HG03460 (cell line): ENCODE results near the gene PPARD.
"Not testable (repeated sequence)": the region's sequence is repeated elsewhere in the genome, so short reads cannot be mapped to it uniquely, and the experiment has no call there.

Experiments
- ATAC-seq: cut with Tn5 transposase; IDR thresholded peaks from one replicate; pipeline ENCODE4 v1.9.1; 2021; ENCODE audit not compliant: unreplicated experiment

The PPARD gene

DNA sequence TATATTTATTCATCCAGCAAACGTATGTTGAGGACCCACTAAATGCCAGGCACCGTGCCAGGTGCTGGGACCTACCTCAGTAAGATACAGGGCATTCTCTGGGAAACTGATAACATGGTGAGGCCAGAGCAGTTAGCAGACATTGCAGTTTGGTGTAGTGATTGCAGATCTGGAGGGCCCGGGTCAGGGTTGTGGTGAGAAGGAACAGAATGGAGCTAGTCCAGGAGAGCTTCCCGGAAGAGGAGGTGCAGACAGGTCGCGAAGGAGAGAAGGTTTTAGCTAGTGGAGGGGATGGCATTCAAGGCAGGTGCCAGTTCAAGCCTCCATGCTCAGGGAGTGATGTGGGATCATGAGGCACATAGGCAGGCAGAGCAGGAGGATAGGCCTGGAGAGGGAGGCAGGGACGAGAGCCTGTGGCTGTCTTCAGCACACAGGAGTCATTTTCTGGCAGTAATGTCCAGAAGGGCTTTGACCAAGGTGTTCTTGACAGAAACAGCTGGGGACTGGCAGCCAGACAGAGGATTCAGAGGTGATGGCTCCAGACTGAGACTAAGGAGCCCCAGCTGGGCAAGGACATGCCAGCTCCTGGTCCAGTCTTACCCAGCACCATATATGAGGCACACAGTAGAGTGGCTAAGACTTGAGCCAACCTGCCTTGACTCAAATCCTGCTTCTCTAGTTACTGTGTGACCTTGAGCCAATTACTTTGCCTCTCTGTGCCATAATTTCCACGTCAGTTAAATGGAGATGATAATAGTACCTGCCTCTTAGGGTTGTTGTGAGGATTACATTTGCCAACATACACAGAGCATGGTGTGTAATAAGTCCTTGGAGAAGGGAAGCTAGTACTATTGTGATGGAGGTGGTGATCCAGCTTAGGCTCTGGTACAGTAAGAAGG, 61.4 kb downstream of the PPARD start:
- ATAC-seq: no peak

DNA sequence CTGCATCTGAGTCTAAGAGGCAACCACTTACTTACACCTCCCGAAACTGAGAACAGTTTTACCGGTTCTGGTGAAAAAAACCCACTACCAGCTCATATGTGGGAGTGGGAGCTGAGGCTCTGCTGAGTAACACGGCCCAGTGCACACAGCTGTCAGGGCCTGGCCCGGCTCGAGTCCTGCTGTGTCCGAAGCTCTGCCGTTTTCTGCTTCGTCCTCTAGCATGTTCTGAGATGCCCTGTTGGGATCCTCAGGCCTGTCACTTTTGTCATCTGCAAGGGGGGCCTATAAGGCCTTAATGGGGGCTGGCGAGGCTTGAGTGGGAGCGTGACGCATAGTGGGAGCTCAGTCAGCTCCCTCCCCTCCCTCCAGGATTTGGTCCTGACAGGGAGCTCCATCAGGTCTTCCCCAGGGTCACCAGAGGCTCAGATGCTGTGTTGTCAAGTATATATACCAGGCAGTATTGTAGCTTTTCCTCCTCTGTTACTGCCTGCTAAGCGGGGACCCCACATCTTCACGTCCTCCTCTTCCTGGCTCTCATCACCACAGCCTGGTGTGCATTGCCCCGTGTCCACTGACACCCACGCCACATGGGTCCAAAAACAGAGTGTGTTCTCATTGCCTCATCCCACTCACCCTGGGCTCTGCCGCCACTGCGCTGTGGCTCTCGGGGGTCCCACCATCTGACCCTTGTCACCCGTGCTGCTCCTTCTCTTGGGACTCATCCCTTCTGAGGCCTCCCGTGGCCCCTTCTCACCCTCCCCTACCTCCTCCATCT, 64.5 kb downstream of the PPARD start:
- ATAC-seq: no peak

DNA sequence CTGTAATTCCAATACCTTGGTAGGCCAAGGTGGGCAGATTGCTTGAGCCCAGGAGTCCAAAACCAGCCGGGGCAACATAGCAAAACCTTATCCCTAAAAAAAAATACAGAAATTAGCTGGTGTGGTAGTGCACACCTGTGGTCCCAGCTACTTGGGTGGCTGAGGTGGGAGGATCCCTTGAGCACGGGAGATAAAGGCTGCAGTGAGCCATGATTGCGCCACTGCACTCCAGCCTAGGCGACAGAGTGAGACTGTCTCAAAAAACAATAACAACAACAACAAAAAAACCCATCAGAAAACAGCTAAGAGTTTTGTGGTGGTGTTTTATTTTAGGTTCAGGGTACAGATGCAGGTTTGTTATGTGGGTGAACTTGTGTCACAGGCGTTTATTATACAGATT, 66.9 kb downstream of the PPARD start:
- no peak for ATAC-seq

GRCh38 chr6:35410131-35410530, 67.8 kb downstream of the PPARD start:
- ATAC-seq: no peak

GRCh38 chr6:35411066-35411465, 68.7 kb downstream of the PPARD start:
- ATAC-seq: no peak

DNA sequence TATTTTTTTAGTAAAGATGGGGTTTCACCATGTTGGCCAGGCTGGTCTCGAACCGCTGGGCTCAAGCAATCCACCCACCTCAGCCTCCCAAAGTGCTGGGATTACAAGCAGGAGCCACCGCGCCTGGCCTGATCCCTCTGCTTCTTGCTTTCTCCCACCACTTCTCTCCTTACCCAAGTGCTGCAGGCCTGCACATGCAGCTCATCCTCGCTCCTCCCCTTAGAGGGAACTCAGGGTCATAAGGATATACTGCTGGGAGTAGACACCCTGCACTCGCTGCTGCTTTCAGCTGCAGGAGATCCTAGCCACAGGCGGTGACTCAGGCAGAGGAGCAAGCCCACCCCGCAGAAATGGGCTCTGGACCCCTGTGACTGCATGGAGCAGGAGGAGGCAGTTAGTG, 69.7 kb downstream of the PPARD start:
- no peak for ATAC-seq

GRCh38 chr6:35413911-35414310, 71.6 kb downstream of the PPARD start:
- no peak for ATAC-seq

DNA sequence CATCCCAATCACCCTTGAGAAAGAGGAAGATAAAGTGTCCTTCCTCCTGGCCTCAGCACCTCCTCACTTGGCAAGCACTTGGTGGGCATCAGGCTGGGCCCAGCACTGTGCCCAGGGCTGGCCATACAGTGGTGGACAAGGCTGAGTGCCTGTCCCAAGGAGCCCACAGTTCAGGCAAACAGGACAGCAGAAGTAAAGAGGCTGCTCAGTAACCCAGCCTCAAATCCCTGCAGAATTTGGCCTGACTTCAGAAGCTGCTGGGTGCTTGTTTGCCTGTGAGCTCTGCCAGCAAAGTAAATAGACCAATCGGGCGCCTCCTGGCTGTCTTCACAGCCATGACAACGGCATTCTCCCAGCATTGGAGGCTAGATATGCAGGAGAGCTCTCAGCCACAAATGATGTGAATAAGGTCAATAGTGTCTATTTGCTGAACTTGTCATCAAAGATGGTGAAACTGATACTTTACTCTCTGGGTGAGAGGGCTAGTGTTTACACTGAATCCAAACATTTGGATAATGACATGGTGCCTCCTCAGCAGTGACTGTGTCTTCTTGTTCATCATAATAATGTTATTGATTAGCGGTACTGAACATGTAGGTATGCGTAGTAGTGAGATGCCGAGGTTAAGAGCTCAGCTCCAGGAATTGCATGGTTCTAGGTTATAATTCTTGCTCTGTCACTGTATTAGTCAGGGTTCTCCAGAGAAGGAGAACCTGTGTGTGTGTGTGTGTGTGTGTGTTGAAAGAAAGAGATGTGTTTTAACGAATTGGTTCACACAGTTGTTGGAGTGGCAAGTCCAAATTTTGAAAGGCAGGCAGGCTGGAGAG, 72.9 kb downstream of the PPARD start:
- no peak for ATAC-seq

GRCh38 chr6:35417979-35418661, 75.8 kb downstream of the PPARD start:
- no peak for ATAC-seq

- ATAC-seq: no peak
Observed at GRCh38 chr6:35419417-35419816, 77.1 kb downstream of the PPARD start.

DNA sequence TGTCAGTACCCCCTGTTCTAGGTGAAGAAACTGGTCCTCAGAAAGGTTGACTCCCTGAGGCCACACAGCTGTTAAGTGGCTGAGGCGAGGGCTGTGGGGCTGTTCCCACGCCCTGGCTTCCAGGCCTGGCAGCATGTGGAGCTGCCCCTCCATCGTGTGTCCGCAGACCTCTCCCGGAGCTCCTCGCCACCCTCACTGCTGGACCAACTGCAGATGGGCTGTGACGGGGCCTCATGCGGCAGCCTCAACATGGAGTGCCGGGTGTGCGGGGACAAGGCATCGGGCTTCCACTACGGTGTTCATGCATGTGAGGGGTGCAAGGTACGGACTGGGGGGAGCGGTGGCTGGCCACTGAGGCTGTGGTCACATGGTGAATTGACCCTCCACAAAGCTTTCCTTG, 77.6 kb downstream of the PPARD start:
- no peak for ATAC-seq

DNA sequence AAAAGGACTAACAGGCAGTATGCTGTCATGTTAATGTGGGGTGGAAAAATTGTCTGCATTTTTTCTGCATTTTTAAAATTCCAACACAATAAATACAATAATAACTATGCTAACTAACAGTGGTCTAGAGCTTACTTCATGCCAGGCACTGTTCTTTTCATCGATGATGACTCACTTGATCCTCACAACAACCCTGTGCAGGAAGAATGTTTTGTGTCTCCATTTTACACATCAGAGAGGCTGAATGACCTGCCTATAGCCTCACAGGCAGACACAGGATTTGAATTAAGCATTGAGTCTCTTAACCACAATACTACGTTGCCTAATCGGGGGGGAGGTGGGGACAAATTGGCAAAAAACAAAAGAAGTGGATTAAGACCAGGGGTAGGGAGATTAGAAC, 82.9 kb downstream of the PPARD start:
- ATAC-seq: no peak

GRCh38 chr6:35426074-35426473, 83.7 kb downstream of the PPARD start:
- no peak for ATAC-seq

DNA sequence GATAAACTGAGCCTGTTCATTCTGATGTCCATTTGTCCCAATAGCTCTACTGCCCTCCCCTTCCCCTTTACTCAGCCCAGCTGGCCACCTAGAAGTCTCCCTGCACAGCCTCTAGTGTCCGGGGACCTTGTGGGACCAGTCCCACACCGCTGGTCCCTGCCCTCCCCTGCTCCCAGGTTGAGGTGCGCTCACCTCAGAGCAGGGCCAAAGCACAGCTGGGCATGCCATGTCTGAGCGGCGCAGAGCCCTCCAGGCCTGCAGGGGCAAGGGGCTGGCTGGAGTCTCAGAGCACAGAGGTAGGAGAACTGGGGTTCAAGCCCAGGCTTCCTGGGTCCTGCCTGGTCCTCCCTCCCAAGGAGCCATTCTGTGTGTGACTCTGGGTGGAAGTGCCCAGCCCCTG, 85.1 kb downstream of the PPARD start:
- no peak for ATAC-seq

DNA sequence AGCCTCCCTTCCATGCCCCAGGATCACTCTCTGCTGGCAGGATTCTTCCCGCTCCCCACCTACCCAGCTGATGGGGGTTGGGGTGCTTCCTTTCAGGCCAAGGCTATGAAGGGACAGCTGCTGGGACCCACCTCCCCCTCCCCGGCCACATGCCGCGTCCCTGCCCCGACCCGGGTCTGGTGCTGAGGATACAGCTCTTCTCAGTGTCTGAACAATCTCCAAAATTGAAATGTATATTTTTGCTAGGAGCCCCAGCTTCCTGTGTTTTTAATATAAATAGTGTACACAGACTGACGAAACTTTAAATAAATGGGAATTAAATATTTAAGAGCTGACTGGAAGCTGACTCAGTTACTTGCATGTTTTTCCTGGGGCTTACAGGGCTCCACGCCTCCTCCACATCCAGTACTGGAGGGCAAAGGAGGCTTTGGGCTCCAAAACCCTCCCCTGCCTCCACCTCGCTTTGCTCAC, 85.5 kb downstream of the PPARD start:
- ATAC-seq: no peak

GRCh38 chr6:35428421-35429149, 86.2 kb downstream of the PPARD start:
- ATAC-seq: no peak

DNA sequence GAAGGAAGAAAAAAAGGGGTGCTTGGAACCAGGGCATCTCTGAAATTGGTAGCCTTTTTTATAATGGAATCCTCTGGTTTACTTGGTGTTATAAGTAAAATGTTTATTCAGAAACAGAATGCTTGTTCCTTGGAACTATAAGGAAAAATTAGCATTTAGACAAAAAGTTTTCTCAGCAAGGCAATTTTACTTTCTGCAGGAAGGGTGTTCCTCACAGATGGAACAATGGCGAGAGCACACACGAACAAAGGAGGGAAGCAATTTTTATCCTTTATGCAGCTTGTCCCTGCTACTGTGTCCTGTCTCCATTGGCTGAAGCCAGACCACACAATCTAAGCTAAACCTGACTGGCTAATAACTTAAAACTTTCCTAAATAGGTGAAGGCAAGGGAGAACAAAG, 87.1 kb downstream of the PPARD start:
- no peak for ATAC-seq

- ATAC-seq: no peak
Observed at GRCh38 chr6:35432291-35432690, 89.9 kb downstream of the PPARD start.

- ATAC-seq: not testable (repeated sequence)
Observed at GRCh38 chr6:35432702-35433101, 90.3 kb downstream of the PPARD start.
